RWPE1 (cell line): ENCODE data around the gene SCN4A.
"Not testable (repeated sequence)": the region's sequence is repeated elsewhere in the genome, so short reads cannot be mapped to it uniquely, and the experiment has no call there.

Experiments used
- CTCF ChIA-PET: fragments of 350-600 bp; sonication (Branson Sonifier 250); formaldehyde crosslinking; extraction: SDS; loops from one replicate; lab custom pipeline; 2021; lab: Yijun Ruan, JAX
- POLR2A ChIA-PET: fragments of 400-600 bp; formaldehyde crosslinking; extraction: SDS; loops from one replicate; lab custom pipeline; 2020; ENCODE audit warnings: antibody characterized with exemption; ENCODE audit not compliant: low non-redundant PET; lab: Yijun Ruan, JAX
- DNase-seq: peaks from one replicate; pipeline ENCODE4 v3.0.0; 2012; ENCODE audit warnings: low spot score
- H3K27ac ChIP-seq: fragments of 450-650 bp; 2 replicates; pipeline ENCODE4 v1.5.1; 2017
- TF ChIP-seq, protein P1 (sequence below): fragments of 450-650 bp; conservative IDR thresholded peaks from 2 replicates; pipeline ENCODE4 v1.5.1; 2017; ENCODE audit warnings: low read depth, mild to moderate bottlenecking

Gene SCN4A

DNA sequence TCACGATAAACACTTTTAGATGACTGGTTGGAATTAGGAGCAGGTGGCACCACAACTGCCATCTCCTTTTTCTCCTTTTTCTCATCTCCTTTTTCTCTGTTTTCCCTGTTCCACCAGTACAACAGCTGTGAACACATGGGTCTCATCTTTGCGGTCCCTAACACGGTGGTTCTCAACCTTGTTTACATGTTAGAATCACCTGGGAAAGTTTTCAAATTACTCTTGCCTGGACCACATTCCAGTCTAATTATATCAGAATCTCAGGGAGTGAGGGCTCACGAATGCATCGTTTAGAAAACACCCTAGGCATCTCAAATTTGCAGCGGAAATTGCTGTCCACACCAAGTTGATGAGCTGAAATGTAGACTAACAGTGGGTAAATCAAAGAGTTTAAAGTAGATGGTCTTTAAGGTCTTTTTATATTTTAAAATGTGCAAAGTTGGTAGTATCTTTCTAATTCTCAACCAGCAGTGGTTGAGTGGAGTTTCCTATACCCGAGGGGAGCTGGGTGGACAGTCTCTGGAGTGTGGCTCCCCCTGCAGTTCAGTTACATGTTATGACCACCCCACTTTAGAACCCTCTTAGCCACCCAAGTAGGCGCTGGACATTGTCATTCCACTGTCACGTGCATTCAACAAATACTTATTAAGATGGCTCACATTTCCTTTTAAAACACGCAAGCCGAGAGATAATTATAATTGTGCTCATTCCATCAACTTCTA lies 80.2 kb downstream of the SCN4A start:
- POLR2A ChIA-PET, CTCF ChIA-PET, DNase-seq, H3K27ac ChIP-seq: not testable (repeated sequence)

- POLR2A ChIA-PET, H3K27ac ChIP-seq, DNase-seq: not testable (repeated sequence)
- TF ChIP-seq, protein P1, sequence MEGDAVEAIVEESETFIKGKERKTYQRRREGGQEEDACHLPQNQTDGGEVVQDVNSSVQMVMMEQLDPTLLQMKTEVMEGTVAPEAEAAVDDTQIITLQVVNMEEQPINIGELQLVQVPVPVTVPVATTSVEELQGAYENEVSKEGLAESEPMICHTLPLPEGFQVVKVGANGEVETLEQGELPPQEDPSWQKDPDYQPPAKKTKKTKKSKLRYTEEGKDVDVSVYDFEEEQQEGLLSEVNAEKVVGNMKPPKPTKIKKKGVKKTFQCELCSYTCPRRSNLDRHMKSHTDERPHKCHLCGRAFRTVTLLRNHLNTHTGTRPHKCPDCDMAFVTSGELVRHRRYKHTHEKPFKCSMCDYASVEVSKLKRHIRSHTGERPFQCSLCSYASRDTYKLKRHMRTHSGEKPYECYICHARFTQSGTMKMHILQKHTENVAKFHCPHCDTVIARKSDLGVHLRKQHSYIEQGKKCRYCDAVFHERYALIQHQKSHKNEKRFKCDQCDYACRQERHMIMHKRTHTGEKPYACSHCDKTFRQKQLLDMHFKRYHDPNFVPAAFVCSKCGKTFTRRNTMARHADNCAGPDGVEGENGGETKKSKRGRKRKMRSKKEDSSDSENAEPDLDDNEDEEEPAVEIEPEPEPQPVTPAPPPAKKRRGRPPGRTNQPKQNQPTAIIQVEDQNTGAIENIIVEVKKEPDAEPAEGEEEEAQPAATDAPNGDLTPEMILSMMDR = peak; percentile 59
- CTCF ChIA-PET = interaction anchor here (0.5 to 0.7 kb wide), 4 partner anchors 40 to 974 kb away, joined by 3 to 5 read pairs (median 4); no protein-coding TSS in a partner anchor
Observed at GRCh38 chr17:63889026-63889848, 83.5 kb downstream of the SCN4A start.
